CMK (cell line): Measurements from ENCODE around the gene CDK5RAP2.

Source experiments
- DNase-seq: peaks from one replicate; pipeline ENCODE4 v3.0.0-alpha.2; 2010; ENCODE audit warnings: low read depth

CDK5RAP2 gene

DNA sequence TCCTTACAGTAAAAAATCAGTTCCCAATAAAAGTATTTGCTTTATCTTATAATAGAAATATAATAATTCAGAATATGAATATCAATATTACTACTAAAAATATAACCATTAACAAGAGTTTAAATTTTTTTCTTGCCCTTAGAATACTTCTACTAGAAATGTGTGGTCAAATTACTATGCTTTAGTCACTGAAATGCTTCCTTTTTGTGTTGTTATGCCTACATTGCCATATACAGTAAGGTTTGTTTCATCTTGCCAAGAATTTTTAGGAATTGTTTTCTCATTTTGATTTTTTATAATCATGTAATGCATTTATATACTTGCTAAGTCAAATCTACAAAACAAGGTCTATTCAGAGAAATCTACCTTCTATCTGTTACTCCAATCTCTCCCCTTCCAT, 181.7 kb downstream of the CDK5RAP2 start:
- DNase-seq: no peak

DNA sequence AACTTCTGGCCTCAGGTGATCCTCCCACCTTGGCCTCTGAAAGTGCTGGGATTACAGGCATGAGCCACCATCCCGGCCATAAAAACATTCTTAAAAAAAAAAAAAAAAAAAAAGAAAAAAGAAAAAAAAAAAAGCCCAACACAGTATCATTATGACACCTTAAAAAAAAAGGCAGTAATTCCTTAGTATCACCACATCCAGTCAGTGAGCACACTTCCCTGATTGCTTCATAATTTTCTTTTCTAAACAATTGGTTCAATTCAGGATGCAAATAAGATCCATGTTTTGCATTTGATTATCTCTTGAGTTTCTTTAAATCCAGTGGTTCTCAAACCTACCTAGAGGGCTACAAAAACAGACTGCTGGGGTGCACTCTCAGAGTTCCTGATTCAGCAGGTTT, 182.5 kb downstream of the CDK5RAP2 start:
- no peak for DNase-seq

DNA sequence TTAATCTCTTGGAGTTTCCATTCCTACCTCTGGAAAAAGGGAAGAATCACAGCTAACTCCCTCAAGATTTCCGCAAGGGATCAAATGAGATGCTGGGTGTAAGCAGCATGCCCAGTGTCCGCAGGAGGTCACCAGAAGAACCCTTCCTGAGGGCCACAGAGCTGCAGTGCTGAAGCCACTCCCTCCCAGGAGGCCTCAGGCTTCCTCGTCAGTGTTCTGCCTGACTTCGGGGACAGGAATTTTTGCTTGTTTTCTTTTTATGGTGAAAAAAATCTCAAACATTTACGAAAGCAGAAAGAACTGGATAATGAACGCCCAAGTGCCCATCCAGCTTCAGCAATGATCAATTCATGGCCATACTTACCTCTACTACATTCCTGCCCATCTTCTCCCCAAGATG, 183.0 kb downstream of the CDK5RAP2 start:
- no peak for DNase-seq

DNA sequence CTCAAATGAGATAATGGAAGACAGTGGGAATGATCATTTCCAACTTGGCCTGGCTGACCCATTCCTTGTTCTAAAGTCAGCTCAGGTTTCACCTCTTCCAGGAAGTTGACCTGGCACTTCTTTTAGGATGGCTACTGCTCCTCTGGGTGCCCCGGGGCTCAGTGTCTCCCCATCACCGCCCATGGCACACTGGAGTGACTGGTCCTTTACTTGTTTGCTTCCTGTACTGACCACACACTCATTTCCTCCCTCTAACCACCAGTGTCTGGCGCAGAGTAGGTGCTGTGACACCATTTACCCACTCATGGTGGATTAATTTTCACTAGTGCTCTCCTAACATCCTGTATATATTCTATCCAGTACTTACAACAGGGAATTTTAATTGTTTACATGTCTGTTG, 183.5 kb downstream of the CDK5RAP2 start:
- DNase-seq: no peak

DNA sequence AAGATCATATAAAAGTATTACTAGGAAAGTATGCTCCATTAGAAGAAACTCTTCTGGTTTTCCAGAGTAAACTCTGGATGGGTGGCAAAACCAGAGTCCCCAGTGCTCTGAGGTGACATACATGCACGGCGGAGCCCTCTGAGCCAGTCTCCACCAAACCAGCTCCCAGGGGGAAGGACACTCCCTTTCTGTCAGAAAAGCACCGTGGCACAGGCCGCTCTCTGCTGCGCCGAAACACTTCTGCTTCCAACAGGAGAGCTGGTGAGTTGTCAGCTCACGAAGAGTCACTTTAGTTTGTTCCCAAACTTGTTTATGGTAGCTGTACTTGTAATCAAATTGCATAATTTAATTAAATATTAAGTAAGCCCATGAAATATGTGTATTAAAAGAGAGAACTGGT, 184.6 kb downstream of the CDK5RAP2 start:
- no peak for DNase-seq

DNA sequence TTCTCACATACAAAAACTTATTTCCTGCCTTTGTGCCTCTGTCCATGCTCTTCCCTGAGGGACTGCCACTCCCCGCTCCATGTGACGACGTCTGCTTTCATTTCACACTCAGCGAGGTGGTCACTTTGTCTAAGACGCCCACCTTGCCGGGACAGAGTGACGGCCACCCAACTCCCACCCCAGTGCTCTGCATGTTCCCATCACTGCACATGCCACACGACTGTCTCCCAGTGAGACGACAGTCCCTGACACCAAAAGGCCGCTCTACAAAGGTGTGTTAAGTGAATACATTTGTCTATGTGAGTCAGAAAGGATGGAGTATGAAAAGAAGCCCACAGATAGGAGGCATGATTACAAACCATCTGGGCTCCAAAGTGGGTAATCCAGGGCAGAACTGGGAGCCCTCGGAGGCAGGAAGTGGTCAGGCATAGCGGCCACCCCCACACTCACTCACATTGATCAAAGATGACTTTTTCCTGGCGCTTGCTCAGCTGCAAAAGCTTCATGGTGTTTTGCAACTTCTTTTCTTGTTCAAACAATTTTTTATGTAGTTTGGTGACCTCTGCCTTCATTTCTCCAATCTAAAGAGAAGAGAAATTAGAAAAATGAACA, 185.8 kb downstream of the CDK5RAP2 start:
- peak; percentile 17 for DNase-seq

DNA sequence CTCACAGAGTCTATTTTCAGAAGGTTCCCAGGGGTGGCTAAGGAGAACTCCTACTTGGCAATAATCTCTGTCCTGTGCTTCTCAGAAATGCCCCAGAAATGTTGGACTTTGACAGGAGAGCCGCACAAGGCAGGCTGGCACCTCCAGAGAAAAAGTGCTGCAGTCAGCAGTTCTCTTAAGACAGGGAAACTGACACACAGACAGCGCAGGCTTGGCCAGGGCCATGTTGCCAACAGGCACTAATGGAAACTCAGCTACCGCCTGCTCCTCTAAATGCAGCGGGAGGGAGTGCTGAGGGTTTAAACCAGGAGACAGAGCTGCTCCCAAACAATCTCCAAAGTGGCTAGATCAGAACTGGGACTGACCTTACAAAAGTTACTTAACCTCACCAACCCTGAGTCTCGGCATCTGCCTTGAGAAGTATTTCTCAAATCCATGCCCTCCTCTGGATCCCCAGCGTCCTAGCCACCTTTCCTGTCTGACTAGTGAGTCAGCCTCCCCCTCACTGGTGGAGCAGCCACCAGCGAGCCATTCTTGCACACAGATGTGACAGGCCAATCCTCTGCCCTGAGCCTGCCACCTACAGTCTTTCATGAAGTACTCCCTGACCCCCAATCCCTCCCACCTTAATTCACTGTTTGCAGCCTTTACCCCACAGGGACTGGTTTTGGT, 186.4 kb downstream of the CDK5RAP2 start:
- no peak for DNase-seq

DNA sequence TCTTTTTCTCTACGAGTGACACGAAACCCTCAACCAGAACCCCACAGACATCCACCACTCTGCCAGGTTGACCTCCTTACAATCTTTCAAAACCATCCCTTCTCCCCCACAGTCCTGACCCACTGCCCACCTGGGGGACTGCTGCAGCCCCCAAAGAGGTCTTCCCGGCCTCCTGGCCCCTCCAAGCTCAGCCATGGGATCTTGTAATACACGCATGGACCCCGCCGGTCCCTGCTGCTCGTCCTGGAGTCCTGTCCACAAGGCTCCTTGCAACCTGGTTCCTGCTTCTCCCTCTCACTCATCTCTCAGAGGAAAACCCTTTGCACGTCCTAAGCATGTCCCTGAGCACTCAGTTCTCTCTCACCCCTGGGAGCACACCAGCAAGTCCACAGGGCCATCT, 187.3 kb downstream of the CDK5RAP2 start:
- no peak for DNase-seq

DNA sequence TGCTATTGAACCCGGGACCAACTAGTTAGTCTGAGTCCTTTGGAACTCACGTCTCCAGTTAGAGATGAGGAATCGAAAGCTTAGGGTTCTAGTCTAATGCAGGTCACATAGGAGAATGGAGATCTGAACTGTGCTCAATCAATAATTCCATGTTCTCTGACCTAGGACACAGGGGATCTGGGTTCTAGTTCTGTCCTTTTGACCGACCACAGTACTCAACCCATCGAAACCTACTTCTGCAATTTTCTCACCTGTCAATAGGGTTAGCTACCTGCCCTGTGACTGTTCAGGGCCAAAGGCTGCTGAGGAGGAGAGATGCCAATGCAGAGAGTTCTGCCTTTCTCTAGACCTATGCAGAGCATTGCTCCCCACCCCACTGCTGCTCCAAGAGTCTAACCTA, 187.7 kb downstream of the CDK5RAP2 start:
- DNase-seq: no peak

DNA sequence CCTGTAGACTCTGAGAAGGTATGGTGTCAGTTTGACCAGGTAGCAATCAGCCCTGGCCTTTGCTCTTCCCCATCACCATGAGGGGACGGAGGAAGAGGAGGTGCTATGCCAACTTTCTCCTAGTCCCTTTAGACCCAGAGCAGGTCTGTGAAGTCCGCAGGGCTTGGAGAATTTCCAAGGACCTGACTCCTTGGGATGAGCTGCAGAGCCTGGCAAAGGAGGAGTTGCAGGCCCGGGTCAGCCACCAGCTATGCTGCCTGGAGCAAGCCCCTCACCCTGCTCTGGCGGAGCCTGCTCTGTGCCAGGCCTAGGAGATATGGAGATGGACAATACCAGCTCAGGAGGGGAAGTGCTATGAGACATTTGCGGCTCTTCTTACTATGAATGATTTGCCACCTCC, 188.3 kb downstream of the CDK5RAP2 start:
- DNase-seq: no peak

DNA sequence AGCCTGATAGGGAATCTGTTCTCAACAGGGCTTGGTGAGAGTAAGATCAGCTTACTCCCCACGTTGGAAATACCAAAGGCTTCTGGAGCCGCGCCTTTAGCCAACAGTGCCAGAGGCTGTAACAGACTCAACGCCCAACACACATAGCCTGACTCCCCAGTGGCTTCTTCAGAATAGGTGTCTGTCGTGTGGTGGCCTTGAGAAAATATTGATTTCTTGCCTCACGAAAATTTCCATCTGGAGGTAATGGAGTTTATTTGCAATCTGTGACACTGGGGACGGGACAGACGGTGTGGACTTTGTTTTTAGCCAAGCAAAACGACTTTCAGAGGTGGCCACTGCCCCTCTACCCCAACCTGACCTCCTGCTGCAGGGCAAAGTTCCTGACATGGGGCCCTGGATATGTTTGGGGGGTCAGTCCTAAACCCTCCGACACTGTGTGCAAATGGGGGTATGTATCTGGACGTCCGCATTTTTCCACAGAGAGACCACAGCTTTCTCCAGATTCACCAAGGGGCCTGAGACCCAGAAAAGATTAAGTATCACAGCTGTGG, 189.3 kb downstream of the CDK5RAP2 start:
- DNase-seq: no peak

DNA sequence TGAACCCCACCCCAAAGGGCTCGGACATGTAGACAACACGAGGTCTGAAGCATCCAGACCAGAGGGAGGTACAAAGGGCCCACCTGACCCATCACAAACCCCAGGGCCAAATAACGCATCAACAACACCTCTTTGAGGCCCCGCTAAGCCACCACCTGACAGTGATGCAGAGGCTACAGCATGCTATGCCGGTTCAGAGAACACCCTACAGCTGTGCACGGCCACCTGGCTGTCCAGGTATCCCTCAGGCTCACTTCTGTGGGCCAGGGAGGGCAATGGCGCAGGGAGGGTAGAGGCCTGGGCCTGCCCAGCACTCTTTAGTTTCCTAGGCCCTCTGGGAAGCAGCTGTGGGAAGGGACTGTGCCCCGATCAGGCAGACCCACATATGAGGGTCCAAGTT, 190.1 kb downstream of the CDK5RAP2 start:
- DNase-seq: no peak

DNA sequence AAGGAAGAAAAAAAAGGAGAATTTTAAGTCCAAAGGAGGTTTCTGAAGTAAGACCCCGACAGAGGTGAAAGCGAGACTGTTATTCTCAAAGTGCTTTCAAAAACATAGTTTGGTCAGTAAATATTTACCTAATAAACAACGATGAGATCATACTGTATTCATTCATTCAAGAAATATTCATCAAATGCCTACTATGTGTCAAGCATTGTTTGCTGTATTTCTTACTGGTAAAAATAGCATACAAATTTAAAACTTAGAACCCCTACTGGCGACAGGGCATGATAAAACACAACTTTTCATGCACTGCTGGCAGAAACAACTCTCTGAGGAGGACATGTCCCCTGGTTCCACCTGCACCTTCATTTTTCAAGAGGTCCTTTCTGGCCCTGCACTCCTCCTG, 190.7 kb downstream of the CDK5RAP2 start:
- DNase-seq: no peak

DNA sequence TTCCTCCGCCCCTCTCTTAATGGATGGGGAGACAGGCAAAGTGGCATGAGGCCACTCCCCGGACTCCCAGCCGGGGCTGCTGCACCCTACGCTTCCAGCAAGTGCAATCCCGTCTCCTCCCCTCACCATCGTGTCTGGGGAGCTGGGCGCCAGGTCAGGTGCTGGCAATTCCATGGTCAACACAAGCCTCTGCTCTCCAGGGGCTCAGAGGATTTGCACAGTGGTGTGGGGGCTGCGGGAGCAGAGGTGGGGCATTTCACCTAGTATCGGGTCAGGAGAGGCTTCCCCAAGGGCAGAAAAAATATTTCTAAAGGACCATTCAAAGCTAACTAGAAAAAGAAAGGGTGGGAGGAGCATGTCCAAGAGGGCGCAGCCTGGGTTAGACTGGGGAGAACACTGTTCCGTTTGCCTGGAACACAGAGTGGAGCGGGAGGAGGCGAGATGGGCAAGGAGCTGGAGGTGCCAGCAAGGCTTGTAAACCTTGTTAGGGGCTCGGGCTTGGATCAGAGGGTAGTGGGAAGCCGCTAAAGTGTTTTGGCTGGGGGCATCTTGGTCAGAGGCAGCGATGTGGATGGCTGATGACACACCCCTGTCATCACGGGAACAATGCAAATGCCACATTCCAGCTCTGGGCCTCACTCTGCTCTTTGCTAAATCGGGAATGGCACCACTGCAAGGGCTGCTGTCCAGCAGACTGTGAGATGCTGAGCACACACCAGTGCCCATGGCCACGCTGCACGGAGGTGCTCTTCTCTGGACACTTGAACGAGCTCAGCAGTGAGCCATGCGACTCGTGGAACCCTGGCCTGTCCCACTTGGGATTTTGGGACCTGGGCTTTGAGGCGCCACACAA, 191.7 kb downstream of the CDK5RAP2 start:
- DNase-seq: no peak

DNA sequence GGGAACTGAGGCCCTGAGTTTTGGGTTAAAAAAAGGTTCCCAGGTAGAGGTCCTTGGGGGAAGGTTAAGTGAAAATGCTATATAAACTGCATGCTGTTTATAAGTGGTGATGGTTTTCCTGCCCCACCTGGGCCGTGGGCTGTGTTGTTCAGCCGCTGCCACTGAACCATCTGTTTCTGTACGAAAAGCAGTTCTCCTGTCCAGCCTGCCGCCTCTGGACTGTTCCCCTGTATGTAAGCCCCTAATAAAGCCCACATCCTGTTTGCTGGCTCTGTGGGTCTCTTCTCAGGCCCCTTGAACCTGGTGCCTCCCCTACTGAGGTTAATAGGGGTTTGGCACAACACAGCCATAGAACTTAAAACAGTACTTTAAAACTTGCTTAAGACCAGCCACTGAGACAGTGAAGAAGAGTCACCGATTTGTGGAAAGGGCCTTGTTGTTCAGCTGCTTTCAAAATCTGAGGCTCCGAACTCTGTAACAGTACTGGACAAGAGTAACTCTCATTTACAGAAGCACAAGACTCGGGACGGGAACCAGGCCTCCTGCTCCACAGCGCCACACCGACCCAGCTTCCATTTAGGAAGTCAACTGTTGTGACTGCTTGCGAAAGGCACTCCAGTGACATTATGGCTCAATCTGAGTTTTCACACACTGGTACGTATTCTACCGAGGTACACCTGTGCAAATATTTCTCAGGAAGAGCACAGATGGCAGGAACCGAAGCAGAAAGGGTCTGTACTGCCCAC, 192.5 kb downstream of the CDK5RAP2 start:
- DNase-seq: no peak

DNA sequence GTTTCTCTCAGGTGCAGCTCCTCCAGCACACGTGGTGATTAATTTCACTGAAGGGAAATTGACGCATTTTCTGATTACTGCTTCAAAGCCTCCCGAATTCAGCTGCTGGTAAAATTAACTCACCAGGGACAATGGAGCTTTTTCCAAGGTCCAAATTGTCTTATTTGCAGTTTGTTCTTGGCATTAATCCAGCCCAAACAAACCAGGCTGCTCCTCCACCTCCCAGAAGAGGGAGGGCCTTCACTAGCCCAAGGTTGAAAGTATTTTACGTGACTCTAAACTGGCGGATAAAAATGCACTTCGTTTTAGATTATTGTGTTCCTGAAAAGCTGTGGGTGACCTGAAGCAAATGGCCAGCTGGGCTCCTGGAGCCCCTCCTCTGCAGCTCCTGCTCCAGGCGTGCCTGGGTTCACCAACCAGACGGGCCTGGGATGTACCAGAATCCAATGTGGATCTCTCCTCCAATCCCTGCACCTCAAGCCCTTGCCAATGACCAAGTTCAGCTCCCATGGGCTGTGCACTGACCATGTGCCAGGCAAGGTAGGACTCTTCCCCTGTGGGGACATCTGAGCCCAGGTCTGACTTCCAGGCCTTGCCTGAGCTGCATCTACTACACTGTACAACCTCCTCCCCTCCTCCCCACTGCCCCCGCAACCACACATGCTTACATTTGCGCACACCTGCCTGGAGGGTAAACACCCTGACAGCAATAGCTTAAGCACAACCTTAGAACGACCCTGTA, 193.4 kb downstream of the CDK5RAP2 start:
- no peak for DNase-seq

DNA sequence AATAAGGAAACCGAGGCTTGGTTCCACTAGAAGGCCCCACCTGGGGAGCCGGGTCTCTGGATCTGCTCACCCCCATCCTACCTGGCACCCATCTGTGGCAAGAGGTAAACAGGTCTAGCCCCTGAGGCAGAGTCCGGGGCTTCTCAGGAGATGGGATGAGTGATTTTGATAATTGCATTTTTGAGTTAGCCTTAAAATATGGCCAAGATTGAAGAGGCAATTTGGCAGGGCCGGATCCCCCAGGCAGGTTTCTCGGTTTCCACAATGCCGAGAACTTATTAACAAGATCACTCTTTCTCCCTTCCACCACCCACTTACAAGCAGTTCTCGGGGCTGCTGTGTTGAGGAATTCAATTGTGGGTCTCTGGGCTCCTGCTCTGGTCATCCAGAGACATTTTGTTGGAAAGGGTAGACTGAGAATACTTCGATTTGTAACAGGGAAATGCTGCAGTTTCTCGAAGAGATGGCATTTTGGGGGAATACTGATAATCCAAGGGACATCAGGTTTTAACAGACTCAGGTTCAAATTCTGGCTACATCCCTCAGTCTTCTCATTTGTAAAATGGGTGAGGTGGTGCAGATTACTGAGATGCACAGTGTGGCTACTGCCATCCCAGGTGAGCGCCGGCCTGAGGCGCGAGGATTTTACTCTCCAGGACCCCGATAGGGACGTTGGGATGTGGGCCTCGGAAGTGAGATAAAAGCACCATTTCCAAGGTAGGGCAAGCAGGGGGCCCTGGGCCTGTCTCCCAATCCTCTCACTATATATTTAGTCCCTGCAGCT, 194.2 kb downstream of the CDK5RAP2 start:
- no peak for DNase-seq

DNA sequence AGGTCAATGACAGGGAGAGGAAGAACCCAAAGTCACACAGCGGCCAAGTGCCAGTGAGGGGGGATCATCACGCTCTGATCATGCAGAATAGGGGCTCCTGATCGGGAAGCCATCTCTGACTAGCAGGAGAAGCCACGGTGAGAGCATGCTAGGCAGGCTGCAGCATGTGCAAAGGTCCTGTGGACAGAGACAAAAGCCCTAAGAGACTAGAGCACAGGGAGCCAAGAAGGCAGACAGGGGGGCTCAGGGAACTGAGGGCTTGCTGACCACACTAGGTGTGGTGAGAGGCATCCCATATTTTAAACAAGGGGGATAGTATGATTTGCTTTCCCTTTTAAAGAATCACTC, 195.1 kb downstream of the CDK5RAP2 start:
- no peak for DNase-seq

DNA sequence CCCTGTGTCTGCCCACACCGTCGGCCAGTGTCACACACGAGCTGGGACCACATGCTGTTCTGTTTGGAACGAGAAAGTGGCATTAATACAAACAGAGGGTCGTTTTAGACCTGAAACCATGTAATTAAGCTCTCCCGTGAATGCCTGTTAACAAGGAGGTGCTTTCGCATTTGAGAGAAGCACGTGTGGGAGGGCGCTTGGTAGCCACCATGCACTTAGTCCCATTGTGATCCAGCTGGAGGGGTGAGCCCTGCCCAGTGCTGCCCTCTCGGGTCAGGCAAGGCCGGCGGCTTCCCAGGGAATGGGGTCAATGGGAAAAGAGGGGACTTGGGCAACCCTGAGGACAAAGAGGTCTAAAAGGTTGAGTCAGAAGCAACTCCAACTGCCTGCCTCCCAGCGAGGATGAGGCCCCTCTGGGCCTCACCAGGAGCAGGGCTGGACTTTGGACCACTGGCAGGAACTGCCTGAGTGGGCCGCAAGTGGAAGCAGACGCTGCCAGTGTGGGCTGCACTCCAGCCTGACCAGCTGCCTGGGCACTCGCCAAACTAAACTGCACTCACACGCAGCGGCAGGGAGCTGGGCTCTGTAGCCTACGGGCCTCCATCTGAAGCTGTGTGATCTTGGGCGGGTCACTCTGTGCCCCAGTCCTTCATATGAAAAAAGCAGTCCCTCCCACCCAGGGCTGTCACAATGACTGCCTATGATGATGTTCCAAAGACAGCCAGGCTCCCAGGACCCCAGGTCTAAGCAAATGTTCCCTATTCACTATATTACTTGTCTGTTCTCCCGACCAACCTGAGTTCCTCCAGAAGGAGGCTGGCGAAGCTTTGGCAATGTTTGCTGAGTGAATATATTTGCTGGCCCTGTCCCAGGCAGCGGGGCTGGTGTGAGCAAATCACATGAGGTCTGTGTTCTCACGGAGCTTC, 195.7 kb downstream of the CDK5RAP2 start:
- no peak for DNase-seq

DNA sequence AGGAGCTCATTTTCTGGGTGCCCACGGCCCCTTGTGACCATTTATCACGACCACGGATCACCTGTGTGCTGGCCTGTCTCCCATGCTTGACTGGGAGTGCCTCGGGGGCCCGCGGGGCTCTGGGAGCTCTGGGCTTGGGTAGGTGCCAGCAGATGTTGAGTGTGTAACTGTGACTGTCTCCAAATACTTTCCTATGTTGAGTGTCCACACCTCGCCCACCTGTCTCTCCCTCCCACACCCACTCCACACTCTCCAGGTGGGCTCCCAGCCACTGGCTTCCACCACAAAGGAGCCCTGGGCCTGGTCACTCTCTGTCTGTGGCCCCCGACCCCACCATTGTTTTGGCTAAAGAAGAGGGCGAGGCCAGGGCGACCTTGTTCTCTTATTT, 196.4 kb downstream of the CDK5RAP2 start:
- no peak for DNase-seq
